ENCODE results near the gene PAX3. TPM values are rescaled to one million over a fixed set of nuclear protein-coding genes. Genes with fewer than 3 reads are reported as not detected.

Gene PAX3
- total RNA-seq, 1 experiment from 2014 or later = not detected

GRCh38 chr2:222292149-222293134 is 6.4 kb downstream of the PAX3 start (continued):
- TF ChIP-seq CTCF (IDR thresholded peaks at IDR 0.05 in 2 of 3, conservative IDR thresholded peaks at IDR 0.05 in 1 of 3; ENCODE audit: borderline replicate concordance in 1 of 3, insufficient read depth in 1 of 3, low read depth in 2 of 3, low read length in 2 of 3) (no peak), EZH2 (IDR thresholded peaks at IDR 0.05) (no peak), RAD21 (IDR thresholded peaks at IDR 0.05; ENCODE audit: low read depth) (no peak), TCF7L2 (IDR thresholded peaks at IDR 0.05; ENCODE audit: borderline replicate concordance, extremely low read depth, insufficient read depth, insufficient read length) (no peak)
- TF ChIP-seq, protein P1, sequence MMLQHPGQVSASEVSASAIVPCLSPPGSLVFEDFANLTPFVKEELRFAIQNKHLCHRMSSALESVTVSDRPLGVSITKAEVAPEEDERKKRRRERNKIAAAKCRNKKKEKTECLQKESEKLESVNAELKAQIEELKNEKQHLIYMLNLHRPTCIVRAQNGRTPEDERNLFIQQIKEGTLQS (IDR thresholded peaks at IDR 0.05) = no peak

- Histone ChIP-seq H3K4me1 (ENCODE audit: control insufficient read depth in 1 of 2, insufficient read depth in 2 of 2, low read length in 2 of 2) (no peaks in the 10 kb centered on the region), H3K9me2 (ENCODE audit: insufficient read depth) (no peaks in the 10 kb centered on the region), H2AFZ (ENCODE audit: low read depth, low read length, poor library complexity, severe bottlenecking) (no peak overlapping the region), H3K27ac (ENCODE audit: low read depth, low read length) (no peak overlapping the region), H3K27me3 (ENCODE audit: insufficient read depth, low read length) (peaks cover 55% of the 10 kb centered on the region), H3K9ac (ENCODE audit: low read length) (no peak overlapping the region), H3K4me2 (ENCODE audit: low read length) (no peak overlapping the region), H3K79me2 (ENCODE audit: insufficient read depth, low read length) (no peaks in the 10 kb centered on the region), H4K20me1 (ENCODE audit: insufficient read depth) (no peaks in the 10 kb centered on the region), H3K9me3 (ENCODE audit: control insufficient read depth in 1 of 2, insufficient read depth in 1 of 2, low read depth in 1 of 2, low read length in 2 of 2) (no peaks in the 10 kb centered on the region), H3K36me3 (ENCODE audit: control insufficient read depth in 1 of 2, insufficient read depth in 2 of 2, low read length in 2 of 2) (no peaks in the 10 kb centered on the region), H3K4me3 (replicated peaks in 1 of 2; ENCODE audit: low read depth in 1 of 2, low read length in 2 of 2) (no peak overlapping the region)
- DNase-seq (ENCODE audit: low read depth, low spot score) (no peak), ATAC-seq (no peak)
- BruUV-seq (replicated peaks) = no TSS peak
- TF ChIP-seq FOSL1 (IDR thresholded peaks at IDR 0.05; ENCODE audit: low read depth) = no peak
- TF ChIP-seq EGR1 (IDR thresholded peaks at IDR 0.05; ENCODE audit: low read depth) = no peak
- no peak for TF ChIP-seq ZFX (IDR thresholded peaks at IDR 0.05)
- ChIA-PET RAD21 (ENCODE audit: low non-redundant PET in 1 of 2, low total read pairs in 2 of 2, uncharacterized antibody in 2 of 2, unreplicated experiment in 2 of 2) (no interaction called here), CTCF (no interaction called here), POLR2A (no interaction called here)
- intact Hi-C loops (cut with micrococcal nuclease) = no loop called here
Observed at GRCh38 chr2:222291485-222291841, 7.3 kb downstream of the PAX3 start.
